ENCODE data around the gene FGFR1OP2. TPM values are rescaled to one million over a fixed set of nuclear protein-coding genes. Genes with fewer than 3 reads are reported as not detected.

FGFR1OP2 gene
- total and polyA plus RNA-seq, 2 of the 8 experiments (the other 6 are each of a cell fraction or from before 2014, with no cell fraction given): 8.8 to 34.4 TPM

DNA sequence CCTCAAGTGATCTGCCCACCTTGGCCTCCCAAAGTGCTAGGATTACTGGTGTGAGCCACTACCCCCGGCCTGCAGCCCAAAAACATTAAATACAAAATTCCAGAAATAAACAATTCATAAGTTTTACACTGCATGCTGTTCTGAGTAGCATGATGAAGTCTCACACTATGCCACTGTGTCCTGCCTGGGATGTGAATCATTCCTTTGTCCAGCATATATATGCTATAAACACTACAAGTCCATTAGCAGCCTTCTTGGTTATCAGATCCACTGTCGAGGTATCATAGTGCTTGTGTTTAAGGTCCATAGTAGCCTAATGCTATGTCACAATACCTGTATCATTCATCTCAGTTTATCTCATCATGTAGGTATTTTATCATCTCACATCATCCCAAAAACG, 16.4 kb upstream of the FGFR1OP2 start:
- 92% methylated on average over 3 of the region's 3 CpGs; no CpG with 5 or more reads in 1 of the 2 experiments for WGBS, 2 experiments (ENCODE audit: extremely low coverage in 1 of 2, insufficient coverage in 1 of 2, insufficient read length in 1 of 2, insufficient replicate concordance in 2 of 2, low coverage in 1 of 2, low lambda C conversion rate in 2 of 2, missing lambda C conversion rate in 1 of 2)
- H4K5ac ChIP-seq (ENCODE audit: insufficient read length, low read depth, low read length): no peak overlapping the region
- no peak overlapping the region for H2AFZ ChIP-seq (ENCODE audit: low read length)
- no peak for FAIRE-seq
- H3K9me3 ChIP-seq (ENCODE audit: insufficient read depth in 2 of 2, low read depth in 1 of 2, low read length in 1 of 2): no peaks in the 10 kb centered on the region
- DNase-seq (ENCODE audit: low read depth in 1 of 2, low spot score in 2 of 2): no peak
- no peaks in the 10 kb centered on the region for H4K20me1 ChIP-seq (replicated peaks in 1 of 2; ENCODE audit: control insufficient read depth in 1 of 2, insufficient read depth in 2 of 2, low read length in 2 of 2)
- no peaks in the 10 kb centered on the region for H3K79me1 ChIP-seq (ENCODE audit: low read depth, low read length)
- H2BK20ac ChIP-seq (ENCODE audit: low read length): no peak overlapping the region
- CTCF ChIA-PET (ENCODE audit: partially characterized antibody): no interaction called here
- no peak overlapping the region for H3K27ac ChIP-seq (ENCODE audit: low read depth, low read length)
- no peaks in the 10 kb centered on the region; a peak in 1 of 4 replicates for H3K79me2 ChIP-seq (ENCODE audit: control insufficient read depth in 1 of 2, insufficient read depth in 2 of 2, low read length in 2 of 2)
- no peak overlapping the region for H3K9ac ChIP-seq (replicated peaks in 1 of 4; ENCODE audit: extremely low read depth in 1 of 4, low read depth in 3 of 4, low read length in 3 of 4)
- no peaks in the 10 kb centered on the region for H3K23me2 ChIP-seq (ENCODE audit: low read depth, low read length)
- H3K23ac ChIP-seq (ENCODE audit: insufficient read length): no peak overlapping the region
- no peaks in the 10 kb centered on the region for H3K27me3 ChIP-seq (replicated peaks in 1 of 4; ENCODE audit: control insufficient read depth in 3 of 4, extremely low read depth in 1 of 4, insufficient read depth in 3 of 4, low read length in 3 of 4)
- no peak overlapping the region for H4K8ac ChIP-seq (ENCODE audit: extremely low read depth, insufficient read depth, low read length)
- H3K4ac ChIP-seq (replicated peaks; ENCODE audit: insufficient read length, low read depth, low read length): no peak overlapping the region
- H3K4me2 ChIP-seq (ENCODE audit: insufficient read depth in 1 of 2, low read depth in 2 of 2, low read length in 2 of 2): no peak overlapping the region
- H3K56ac ChIP-seq (replicated peaks; ENCODE audit: insufficient read length, low read depth, low read length): no peak overlapping the region
- POLR2A ChIA-PET (ENCODE audit: partially characterized antibody): interaction anchor here (1.5 kb wide), 1 partner anchor 11 kb away, joined by 5 read pairs; no protein-coding TSS in a partner anchor
- no peak overlapping the region for H4K91ac ChIP-seq (replicated peaks; ENCODE audit: insufficient read length, low read length)
- H3K36me3 ChIP-seq (ENCODE audit: control insufficient read depth in 2 of 4, insufficient read depth in 4 of 4, low read length in 3 of 4): peaks cover 0 to 52% (median 13%) of the 10 kb centered on the region in 4 experiments; a peak in 5 of 8 replicates
- H3K4me1 ChIP-seq (replicated peaks in 1 of 4; ENCODE audit: control insufficient read depth in 3 of 4, insufficient read depth in 4 of 4, low read length in 3 of 4): no peaks in the 10 kb centered on the region
- no peak overlapping the region for H2AK5ac ChIP-seq (ENCODE audit: low read depth, low read length)
- H2BK12ac ChIP-seq (ENCODE audit: low read depth, low read length): no peak overlapping the region
- H2BK15ac ChIP-seq (ENCODE audit: low read length): no peak overlapping the region
- H2BK5ac ChIP-seq (ENCODE audit: low read depth, low read length): no peak overlapping the region
- H3K14ac ChIP-seq (ENCODE audit: insufficient read length): no peak overlapping the region
- no peak overlapping the region for H3K4me3 ChIP-seq (ENCODE audit: extremely low read depth in 1 of 4, insufficient read depth in 2 of 4, low read depth in 3 of 4, low read length in 4 of 4)
- no peak overlapping the region for H3K18ac ChIP-seq (ENCODE audit: extremely low read depth, low read length)
- H2BK120ac ChIP-seq (replicated peaks; ENCODE audit: low read depth, low read length): no peak overlapping the region
- TF ChIP-seq NANOG (IDR thresholded peaks at IDR 0.05; ENCODE audit: insufficient read depth, low read depth, low read length, poor library complexity, severe bottlenecking) (no peak), SIN3A (conservative IDR thresholded peaks at IDR 0.05 in 1 of 2, IDR thresholded peaks at IDR 0.05 in 1 of 2; ENCODE audit: low read depth in 1 of 2, low read length in 2 of 2) (no peak), POLR2A (IDR thresholded peaks at IDR 0.05; ENCODE audit: control extremely low read depth in 1 of 2, low read depth in 2 of 2, low read length in 2 of 2) (no peak), FOSL1 (IDR thresholded peaks at IDR 0.05; ENCODE audit: insufficient read depth, low read depth, low read length) (no peak), JUN (IDR thresholded peaks at IDR 0.05; ENCODE audit: low read depth, low read length) (no peak), RAD21 (IDR thresholded peaks at IDR 0.05 in 1 of 2, conservative IDR thresholded peaks at IDR 0.05 in 1 of 2; ENCODE audit: low read depth in 2 of 2, low read length in 2 of 2) (no peak), CBX5 (IDR thresholded peaks at IDR 0.05; ENCODE audit: low read depth, low read length) (no peak), ZNF274 (IDR thresholded peaks at IDR 0.05; ENCODE audit: borderline replicate concordance, extremely low read depth, low read length) (no peak)
- TF ChIP-seq, protein P1, sequence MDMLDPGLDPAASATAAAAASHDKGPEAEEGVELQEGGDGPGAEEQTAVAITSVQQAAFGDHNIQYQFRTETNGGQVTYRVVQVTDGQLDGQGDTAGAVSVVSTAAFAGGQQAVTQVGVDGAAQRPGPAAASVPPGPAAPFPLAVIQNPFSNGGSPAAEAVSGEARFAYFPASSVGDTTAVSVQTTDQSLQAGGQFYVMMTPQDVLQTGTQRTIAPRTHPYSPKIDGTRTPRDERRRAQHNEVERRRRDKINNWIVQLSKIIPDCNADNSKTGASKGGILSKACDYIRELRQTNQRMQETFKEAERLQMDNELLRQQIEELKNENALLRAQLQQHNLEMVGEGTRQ (IDR thresholded peaks at IDR 0.05; ENCODE audit: low read length): no peak
- TF ChIP-seq, protein P2, sequence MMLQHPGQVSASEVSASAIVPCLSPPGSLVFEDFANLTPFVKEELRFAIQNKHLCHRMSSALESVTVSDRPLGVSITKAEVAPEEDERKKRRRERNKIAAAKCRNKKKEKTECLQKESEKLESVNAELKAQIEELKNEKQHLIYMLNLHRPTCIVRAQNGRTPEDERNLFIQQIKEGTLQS (IDR thresholded peaks at IDR 0.05; ENCODE audit: insufficient read depth, low read depth, low read length): no peak
- TF ChIP-seq, protein P3, sequence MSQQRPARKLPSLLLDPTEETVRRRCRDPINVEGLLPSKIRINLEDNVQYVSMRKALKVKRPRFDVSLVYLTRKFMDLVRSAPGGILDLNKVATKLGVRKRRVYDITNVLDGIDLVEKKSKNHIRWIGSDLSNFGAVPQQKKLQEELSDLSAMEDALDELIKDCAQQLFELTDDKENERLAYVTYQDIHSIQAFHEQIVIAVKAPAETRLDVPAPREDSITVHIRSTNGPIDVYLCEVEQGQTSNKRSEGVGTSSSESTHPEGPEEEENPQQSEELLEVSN (IDR thresholded peaks at IDR 0.05): no peak
